D341Med (cell line): ENCODE data around the gene ATP5ME.
"Not testable (repeated sequence)": the region's sequence is repeated elsewhere in the genome, so short reads cannot be mapped to it uniquely, and the experiment has no call there.

Experiments
- DNase-seq: peaks from one replicate; pipeline ENCODE4 v3.0.0; 2012; ENCODE audit warnings: low spot score

ATP5ME gene

DNA sequence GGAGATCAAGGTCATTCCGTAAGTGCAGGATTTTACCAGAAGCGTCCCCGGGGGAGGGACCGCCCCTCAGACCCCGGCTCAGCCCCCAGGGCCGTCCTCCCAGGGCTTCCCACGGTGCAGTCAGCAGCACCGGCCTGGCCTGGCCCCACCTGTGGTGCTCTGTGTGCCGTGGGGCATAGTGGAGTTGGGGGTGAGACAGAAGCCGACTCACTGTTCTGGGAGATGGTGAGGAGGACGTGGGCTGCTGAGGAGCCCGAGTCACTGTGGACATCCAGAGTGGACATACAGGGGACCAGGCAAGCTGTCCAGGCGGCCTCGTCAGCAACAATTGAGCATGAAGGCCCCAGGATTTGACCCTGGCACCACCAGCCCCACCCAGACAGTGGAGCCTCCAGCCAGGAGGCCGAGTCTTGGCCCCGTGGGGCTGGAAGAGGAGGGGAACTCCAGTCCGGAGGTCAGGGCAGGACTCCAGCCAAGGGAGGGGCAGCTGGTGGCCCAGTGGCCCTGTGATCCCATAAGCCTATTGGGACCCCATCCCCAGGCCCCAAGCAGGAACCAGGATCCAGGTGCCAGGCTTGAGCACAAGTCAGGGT, 19.1 kb downstream of the ATP5ME start:
- no peak for DNase-seq

DNA sequence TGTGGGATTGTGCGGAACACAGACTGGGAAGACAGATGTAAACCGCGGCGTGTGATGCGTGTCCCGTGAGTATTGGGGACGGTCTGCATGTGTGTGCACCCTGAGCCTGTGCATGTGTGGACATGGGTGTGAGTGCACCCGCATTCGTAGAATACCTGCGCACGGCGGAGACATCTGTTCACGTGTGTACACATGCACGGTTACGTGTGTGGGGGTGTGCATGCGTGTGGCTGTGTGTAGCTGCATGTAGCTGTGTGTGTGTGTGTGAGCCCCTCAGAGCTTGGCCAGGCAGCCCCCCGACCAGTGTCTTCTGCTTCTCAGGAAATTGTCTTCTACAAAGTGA, 19.6 kb downstream of the ATP5ME start:
- DNase-seq = no peak

DNA sequence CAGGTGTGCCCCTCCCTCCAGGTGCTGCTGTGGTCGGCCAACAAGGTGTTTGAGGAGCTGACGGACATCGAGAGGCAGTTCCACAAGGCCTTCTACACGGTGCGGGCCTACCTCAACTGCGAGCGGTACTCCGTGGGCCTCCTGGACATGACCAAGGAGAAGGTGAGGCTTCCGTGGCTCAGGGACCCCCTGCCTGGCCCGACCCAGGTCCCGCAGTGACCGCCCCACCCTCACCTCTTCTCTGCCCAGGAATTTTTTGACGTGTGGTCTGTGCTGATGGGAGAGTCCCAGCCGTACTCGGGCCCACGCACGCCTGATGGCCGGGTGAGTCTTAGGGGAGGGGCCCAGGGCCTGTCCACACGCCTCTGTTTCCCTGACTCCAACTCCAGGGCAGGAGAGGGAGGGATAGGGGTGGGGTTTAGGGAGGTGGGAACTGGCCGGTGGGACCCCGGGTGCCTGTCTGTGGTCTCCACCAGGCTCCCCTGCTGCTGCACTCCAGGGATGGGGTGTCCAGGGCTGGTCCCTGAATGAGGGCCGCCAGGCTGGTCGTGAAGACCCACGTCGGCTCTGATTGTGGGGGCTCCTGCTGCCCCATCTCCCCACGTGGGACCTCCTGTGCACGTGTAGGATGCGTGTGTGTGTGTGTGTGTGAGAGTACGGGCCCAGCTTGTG, 20.1 kb downstream of the ATP5ME start:
- no peak for DNase-seq

DNA sequence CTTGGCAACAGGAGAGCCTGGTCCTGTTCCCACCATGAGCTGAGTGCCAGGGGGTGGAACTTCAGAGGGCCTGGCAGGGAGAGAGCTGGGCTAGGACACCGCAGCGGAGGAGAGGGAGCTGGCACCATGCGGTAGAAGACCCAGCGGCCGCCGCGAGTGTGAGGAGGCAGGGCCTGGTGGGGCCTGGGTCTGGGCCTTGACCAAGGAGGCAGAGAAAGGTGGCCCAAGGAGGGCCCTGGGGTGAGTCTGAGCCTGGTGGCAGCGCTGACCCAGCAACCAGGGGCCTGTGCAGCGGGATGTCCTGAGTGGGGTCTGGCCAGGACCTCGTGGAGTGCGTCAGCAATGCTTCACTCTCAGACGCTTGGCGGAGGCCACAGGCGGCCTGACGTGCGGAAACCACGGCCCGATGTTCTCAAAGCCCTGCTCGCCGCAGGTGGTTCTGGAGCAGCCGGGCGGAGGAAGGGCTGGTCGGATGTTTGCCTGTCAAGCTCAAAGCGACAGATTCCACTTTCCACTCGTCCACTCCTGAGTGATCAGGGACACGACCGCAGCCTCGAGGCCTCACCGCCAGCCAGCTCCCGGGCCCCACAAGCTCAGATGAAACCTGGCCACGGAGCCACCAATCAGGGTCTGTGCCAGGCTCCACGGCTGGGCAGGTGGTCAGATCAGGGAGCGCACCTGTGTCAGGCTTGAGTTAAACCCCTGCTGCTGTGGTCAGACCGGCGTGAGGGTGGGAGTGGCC, 20.8 kb downstream of the ATP5ME start:
- no peak for DNase-seq

DNA sequence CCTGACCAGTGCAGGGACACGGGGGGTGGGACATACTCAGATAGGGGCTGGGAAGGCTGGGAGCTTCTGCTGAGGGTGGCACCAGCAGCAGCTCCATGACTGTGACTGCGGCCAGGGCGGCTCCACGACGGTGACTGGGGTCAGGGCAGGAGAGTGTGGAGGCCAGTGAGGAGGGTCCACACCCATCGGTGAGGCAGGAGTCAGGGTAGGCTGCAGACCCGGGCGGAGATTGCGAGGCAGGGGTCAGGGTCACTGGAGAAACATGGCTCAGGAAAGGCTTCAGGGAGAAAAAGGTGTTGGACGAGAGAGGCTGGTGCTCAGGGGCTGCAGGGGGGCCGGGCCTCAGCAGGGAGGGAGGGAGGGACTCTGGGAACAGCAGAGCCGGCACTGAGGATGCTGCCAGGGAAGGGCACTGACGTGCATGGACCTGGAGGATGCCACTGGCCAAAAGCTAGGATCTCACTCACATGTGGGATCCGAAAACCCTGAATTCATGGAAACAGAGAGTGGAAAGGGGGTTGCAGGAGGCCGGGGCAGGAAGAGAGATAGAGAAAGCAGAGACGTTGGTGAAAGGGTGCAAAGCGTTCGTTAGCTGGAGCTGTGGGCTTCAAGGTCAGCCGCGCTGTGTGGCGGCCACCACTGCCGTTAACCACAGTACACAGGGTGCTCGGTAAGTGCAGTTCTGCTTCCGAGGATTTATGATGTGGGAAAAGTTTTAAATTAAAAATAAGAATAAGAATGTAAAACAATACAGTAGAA, 22.0 kb downstream of the ATP5ME start:
- no peak for DNase-seq

DNA sequence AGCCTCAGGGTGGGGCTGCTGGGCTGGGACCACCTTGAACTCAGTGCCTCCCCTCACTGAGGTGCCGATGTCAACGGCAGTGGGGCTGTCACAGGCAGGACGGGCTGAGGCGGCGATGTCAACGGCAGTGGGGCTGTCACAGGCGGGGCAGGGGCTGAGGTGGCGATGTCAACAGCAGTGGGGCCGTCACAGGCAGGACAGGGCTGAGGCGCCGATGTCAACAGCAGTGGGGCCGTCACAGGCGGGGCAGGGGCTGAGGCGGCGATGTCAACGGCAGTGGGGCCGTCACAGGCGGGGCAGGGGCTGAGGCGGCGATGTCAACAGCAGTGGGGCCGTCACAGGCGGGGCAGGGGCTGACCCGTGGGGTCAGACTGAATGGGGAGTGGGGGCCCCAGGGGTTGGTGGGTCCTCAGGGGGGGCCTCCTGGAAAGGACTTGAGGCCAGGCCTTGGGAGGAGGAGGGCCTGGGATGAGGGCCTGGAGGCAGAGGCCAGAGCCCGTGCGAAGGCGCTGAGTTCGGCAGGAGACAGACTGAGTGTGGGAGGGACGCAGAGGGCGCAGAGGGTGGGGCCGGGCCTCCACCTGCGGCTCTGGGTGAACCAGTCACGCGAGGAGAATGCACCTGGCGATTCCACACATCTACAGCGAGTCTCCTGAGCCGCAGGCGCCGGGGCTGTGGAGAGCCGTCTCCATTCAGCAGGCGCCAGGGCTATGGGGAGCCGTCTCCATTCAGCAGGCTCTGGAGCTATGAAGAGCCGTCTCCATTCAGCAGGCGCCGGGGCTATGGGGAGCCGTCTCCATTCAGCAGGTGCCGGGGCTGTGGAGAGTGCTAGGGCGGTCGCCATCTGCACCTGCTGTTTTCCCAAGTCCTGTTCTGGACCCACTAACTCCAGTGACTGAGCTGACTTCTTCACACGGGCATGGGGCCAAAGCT, 22.9 kb downstream of the ATP5ME start:
- no peak for DNase-seq

DNA sequence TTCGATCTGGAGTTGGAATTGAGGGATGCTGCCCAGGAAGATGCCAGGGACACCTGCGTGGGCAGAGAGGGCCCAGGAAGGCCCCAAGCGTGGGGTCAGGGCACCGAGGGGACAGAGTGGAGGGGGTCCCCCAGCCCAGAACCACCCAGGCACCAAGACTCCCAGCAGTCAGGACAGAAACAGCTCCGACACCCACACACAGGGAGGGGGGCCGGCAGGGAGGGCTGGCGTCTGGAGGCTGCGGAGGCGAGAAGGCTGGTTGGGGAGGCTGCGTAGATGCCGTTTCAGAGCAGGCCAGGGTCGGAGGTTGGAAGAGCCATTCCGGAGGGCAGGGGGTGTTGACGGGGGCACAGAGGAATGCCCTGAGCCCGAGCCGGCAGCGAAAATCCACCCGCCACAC, 23.6 kb downstream of the ATP5ME start:
- no peak for DNase-seq

DNA sequence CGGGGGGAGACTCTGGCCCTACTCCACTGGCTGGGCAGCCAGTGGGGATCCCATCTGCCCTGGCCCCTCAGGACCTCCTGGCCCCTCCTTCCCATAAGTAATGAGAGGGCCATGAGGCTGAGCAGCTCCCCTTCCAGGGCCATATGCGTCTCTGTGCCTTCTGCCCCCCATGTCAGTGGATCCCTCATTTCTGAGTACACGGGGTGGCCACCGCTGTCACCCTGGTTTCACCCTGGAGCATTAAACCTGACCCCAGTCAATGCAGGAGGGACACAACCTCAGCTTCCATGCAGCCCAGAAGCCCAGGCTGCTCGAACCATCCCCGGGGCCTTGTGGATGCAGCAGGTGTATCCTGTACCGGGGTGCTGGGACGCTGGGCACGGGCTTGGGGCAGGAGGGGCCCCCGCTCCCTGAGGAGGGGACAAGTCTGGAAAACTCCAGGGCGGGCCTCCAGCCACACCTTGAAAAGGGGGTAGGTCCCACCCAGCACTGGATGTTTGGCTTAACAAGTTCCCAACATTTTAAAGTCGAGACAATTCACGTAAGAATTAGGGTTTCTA, 24.2 kb downstream of the ATP5ME start:
- DNase-seq = no peak

DNA sequence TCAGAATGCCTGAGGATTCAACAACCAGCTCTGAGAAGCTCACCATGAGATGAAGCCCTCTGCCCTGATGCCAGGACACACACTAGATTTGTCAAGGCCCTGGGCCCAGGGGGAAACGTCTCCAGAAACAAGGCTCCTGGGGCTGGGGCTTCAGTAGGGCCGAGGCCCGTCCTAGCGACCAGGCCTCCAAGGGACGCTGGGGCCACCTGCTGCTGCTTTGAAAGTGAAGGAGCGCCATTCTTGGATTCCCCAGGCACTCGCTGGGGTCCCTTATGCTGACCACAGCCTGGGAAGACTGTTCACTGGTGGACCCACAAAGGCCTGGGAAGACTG, 24.8 kb downstream of the ATP5ME start:
- DNase-seq = no peak

DNA sequence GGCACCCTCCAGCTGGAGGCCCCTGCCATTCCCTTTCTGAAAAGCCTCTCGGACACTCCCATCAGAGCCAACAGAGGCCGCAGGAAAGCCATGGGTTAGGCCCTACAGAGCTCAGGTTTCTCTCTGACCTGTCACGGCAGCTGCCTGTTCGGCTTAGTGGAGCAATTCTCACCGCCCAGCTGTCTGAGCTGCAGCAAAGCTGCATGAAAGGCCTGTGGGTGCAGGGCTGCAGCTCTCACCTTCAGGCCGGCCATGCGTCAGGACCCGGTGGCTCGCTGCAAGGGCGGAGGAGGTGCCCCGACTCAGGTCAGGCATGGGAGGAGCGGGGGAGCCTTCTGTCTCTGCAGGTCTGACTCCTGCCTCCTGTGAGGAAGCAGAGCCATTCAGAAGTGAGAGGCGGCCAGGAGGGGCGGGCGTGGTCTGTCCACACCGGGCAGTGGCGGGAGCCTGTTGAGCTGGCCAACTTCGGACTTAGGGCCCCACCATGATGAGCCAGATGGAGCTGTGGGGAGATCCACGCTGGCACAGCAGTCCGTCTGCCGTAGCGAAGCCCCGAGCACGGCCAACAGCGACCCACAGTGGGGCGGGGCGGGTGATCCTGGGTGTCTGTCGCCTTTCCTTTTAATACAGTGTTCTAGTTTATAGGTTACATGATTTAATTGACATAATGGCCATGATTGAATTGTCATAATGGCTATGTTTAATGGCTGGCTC, 25.3 kb downstream of the ATP5ME start:
- DNase-seq = no peak

DNA sequence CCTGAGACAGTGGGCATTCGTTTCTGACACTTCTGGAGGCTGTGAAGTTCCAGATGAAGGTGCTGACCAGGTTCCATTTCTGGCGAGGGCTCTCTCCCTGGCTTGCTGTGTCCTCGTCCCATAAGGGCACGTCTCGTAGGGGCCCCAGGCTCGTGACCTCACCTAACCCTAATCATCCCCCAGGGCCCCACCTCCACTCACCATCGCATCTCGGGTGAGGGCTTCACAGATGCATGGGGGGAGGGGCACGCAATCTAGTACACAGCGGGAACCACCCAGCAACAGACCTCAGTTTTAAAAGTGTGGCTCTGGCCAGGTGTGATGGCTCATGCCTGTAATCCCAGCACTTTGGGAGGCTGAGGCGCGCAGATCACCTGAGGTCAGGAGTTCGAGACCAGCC, 26.6 kb downstream of the ATP5ME start:
- no peak for DNase-seq

DNA sequence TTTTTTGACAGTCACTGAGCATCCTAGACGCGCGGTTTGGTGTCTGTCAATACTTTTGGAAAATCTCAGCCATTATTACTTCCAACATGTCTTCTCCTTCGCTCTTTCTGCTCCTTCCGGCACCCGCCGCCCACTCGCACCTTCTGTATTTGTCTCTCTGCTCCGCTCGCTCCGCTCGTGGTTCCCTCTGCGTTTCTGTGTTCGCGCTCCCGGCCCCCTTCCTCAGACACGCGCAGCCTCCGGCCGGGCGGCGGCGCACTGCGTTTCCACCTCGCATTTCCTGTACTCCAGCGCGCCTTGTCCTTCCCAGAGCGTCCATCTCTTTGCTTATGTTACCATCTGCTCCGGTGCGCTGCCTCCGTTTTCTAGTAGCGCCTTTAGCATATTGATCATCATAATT, 27.6 kb downstream of the ATP5ME start:
- DNase-seq = no peak

DNA sequence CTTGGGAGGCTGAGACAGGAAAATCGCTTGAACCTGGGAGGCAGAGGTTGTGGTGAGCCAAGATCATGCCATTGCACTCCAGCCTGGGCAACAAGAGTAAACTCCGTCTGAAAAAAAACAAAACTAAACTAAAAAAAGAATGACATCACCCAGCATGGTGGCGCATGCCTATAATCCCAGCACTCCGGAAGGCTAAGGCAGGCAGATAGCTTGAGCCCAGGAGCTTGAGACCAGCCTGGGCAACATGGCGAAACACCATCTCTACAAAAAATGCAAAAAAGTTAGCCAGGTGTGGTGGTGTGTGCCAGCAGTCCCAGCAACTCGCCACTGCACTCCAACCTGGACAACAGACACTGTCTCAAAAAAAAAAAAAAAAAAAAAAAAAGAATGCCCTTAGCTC, 31.7 kb downstream of the ATP5ME start:
- not testable (repeated sequence) for DNase-seq

DNA sequence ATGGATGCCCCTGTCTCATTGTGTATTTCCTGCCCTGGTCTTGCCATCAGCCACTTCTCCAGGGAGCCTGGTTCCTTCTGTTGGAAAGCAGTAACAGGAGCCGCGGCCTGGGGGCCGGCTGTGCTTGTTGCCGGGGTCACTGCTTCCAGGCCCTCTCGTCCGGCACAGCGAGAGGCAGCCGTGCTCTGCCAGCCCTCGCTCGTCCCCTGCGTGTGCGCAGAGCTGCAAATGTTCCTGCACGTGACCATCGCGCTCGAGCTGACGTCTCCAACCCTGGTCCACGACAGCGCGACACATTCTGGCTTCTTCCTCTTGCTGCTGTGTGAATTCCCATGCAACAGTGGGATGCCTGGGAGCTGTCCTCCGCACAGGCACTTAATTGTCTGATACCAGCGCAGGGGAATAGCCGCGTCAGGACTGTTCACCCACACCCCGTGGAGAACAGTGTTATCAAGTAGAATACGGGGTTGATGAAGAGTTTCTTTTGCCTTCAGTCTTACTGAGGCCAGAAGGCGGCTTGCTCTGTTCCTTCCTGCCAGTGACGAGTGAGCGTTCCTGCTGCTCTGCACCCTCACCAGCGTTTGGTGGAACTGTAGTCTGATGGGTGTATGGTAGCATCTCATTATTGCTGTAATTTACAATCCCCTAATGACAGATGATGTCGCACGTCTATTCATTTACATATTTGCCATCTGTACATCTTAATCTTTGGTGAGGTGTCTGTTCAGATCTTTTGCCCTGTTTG, 36.4 kb downstream of the ATP5ME start:
- no peak for DNase-seq

DNA sequence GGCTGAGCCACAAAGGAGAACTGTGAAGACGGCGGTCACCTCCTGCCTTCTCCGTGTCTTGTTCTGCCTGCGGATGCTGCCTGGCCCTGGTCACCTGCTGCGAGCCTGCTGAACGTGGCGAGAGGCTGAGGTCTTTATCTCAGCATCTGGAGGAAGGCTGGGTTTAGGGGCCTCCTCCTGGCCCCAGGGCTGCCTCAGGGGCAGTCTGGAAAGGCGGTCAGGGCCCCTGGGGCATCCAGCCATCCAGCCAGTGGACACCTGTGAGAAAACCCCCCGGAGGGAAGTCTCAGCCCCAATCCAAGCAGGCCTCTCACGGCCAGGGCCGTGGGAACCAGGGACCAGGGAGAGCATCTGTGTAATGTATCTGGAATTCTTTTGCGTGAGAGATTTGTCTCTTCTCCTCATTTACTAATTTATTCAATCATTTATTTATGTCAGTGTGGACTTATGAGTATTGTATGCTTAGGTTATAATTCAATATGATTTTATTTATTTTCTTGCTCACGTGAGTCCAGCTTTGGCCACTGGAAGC, 37.4 kb downstream of the ATP5ME start:
- no peak for DNase-seq

DNA sequence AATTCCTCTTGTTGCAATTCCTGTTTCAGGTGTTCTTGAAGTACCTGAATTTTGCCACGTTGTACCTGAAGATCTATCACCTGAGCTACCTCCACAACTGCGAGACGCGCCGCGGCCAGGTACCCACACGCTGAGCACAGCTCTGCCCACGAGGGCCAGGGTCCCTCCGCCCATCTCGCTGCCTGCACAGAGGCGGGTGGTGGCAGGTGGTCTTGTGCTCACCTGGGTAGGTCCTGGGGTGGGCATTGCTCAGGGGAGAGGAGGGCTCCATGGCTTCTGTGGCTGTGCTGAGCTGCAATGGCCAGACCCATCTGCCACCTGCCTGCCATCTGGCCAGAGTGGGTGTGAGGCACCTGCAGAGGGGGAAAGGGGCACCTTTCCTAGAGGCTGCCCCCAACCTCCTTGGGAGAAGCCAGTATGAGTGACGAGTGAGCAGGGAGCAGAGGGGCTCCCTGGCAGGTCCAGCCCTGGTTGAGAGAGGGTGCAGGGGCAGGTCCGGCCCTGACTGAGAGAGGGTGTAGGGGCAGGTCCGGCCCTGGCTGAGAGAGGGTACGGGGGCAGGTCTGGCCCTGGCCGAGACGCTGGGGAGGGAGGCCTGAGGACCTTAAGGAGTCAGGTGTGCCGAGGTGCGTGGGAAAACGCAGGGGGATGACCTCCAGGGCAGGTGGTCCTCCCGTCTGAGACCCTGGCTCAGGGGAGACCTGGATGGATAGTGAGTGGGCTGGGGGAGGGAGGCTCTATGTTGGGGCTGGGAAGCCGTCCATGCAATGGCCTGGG, 38.0 kb downstream of the ATP5ME start:
- DNase-seq = no peak

DNA sequence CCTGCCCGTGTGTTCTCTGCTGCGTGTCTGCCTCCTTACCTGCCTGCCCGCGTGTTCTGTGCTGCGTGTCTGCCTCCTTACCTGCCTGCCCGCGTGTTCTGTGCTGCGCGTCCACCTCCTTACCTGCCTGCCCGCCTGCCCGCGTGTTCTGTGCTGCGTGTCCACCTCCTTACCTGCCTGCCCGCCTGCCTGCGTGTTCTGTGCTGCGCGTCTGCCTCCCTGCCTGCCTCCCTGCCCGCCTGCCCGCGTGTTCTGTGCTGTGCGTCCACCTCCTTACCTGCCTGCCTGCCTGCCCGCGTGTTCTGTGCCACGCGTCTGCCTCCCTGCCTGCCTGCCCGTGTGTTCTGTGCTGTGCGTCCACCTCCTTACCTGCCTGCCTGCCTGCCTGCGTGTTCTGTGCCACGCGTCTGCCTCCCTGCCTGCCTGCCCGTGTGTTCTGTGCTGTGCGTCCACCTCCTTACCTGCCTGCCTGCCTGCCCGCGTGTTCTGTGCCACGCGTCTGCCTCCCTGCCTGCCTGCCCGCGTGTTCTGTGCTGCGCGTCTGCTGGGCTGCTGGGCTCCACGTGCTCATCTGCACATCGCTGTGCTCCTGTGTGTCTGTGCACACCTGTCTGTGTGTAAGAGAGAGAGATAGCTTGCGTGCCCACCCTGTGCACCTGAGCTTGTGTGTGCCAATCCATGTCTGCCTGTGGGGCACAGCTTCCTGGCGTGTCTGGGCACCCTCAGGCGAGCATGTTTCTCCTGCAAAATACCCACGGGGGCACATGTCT, 38.8 kb downstream of the ATP5ME start:
- DNase-seq = not testable (repeated sequence)

DNA sequence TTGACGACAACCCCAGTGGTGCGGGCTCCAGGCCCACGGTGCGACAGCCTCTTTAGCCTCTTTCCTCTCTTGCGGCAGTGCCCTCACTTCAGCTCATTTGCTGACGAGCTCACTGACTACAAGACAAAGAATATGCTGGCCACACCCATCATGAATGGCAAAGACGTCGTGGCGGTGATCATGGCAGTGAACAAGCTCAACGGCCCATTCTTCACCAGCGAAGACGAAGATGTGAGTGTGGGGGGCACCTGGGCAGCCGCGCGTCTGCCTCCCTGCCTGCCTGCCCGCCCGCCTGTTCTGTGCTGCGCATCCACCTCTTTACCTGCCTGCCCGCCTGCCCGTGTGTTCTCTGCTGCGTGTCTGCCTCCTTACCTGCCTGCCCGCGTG, 39.5 kb downstream of the ATP5ME start:
- DNase-seq = no peak
